DND-41 (cell line): ENCODE measurements around the gene PEX19.
"Not testable (repeated sequence)": the region's sequence is repeated elsewhere in the genome, so short reads cannot be mapped to it uniquely, and the experiment has no call there.

Experiments
- ATAC-seq: fragments of 200-7000 bp; cut with Tn5 transposase; 3 replicates; pipeline ENCODE4 v1.9.1; 2021; ENCODE audit warnings: low read depth; ENCODE audit not compliant: insufficient read depth
- DNase-seq: peaks from one replicate; pipeline ENCODE4 v3.0.0-alpha.2; 2020
- H2AFZ ChIP-seq: 2 replicates; pipeline ENCODE4 v1.6.0; 2012; ENCODE audit warnings: low read depth, low read length
- H3K27ac ChIP-seq: 2 replicates; pipeline ENCODE4 v1.5.1; 2012; ENCODE audit warnings: low read length, inconsistent platforms
- H3K27me3 ChIP-seq: fragments of 200-600 bp; sonication (generic); 2 replicates; pipeline ENCODE4 v1.6.0; 2012; ENCODE audit warnings: low read length, mild to moderate bottlenecking, inconsistent platforms; ENCODE audit not compliant: insufficient read depth, poor library complexity
- H3K36me3 ChIP-seq: 2 replicates; pipeline ENCODE4 v1.5.1; 2012; ENCODE audit warnings: low read length, inconsistent platforms; ENCODE audit not compliant: insufficient read depth
- H3K4me1 ChIP-seq: 2 replicates; pipeline ENCODE4 v1.5.1; 2012; ENCODE audit warnings: mild to moderate bottlenecking, low read length; ENCODE audit not compliant: insufficient read depth
- H3K4me2 ChIP-seq: 2 replicates; pipeline ENCODE4 v1.6.0; 2012; ENCODE audit warnings: mild to moderate bottlenecking, moderate library complexity, low read length, inconsistent platforms; ENCODE audit not compliant: insufficient read depth
- H3K4me3 ChIP-seq, 2 experiments: fragments of 200-600 bp in 1 of 2; shearing (Covaris generic) in 1 of 2; 2 replicates each; pipeline ENCODE4 v1.5.1; 2012 to 2016; ENCODE audit warnings: inconsistent platforms in 2 of 2, low read length in 2 of 2, mild to moderate bottlenecking in 2 of 2, low read depth in 1 of 2, moderate library complexity in 1 of 2
- H3K79me2 ChIP-seq: 2 replicates; pipeline ENCODE4 v1.6.0; 2012; ENCODE audit warnings: low read length, inconsistent platforms; ENCODE audit not compliant: insufficient read depth
- H3K9ac ChIP-seq: 2 replicates; pipeline ENCODE4 v1.6.0; 2012; ENCODE audit warnings: low read depth, mild to moderate bottlenecking, inconsistent platforms, low read length, moderate library complexity
- H3K9me3 ChIP-seq: 2 replicates; pipeline ENCODE4 v1.5.1; 2012; ENCODE audit warnings: low read length, moderate library complexity, mild to moderate bottlenecking, inconsistent platforms; ENCODE audit not compliant: insufficient read depth, severe bottlenecking
- H4K20me1 ChIP-seq: 2 replicates; pipeline ENCODE4 v1.6.0; 2012; ENCODE audit warnings: low read length; ENCODE audit not compliant: insufficient read depth
- CTCF ChIP-seq: IDR thresholded peaks from 2 replicates; pipeline ENCODE4 v1.5.1; 2012; ENCODE audit warnings: borderline replicate concordance, low read length, moderate library complexity, mild to moderate bottlenecking; ENCODE audit not compliant: poor library complexity, severe bottlenecking; ENCODE audit errors: extremely low read depth
- EZH2 ChIP-seq: IDR thresholded peaks from 3 replicates; pipeline ENCODE4 v1.6.1; 2012; ENCODE audit warnings: borderline replicate concordance, low read depth, mild to moderate bottlenecking, moderate library complexity, low read length, inconsistent platforms; ENCODE audit not compliant: severe bottlenecking

PEX19 gene

DNA sequence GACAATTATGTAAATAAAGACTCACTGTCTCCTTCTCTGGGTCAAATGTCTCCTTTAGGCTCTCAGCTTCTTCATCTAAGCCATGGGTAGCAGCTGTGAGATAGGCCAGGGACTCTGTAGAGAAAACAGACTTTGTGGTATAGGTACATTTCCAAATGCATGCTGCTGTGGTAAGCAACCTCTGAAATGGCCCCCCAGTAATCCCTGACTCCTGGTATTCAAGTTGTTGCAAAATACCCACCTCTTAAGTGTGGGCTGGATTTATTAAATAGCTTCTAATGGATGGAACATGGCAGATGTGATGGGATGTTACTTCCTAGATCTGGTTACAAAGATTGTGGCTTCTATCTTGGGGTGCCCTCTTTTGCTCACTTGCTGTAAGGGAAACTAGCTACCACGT, 11.1 kb upstream of the PEX19 start:
- Histone ChIP-seq H3K36me3 (peaks cover 98% of the 10 kb centered on the region), H3K9me3 (no peaks in the 10 kb centered on the region), H3K4me2 (no peak overlapping the region), H3K79me2 (no peaks in the 10 kb centered on the region), H4K20me1 (no peaks in the 10 kb centered on the region), H3K4me1 (no peaks in the 10 kb centered on the region), H3K27me3 (no peaks in the 10 kb centered on the region), H3K27ac (no peak overlapping the region), H3K4me3 (no peak overlapping the region), H2AFZ (no peak overlapping the region), H3K9ac (no peak overlapping the region)
- ATAC-seq (no peak), DNase-seq (no peak)
- no peak for TF ChIP-seq EZH2
- TF ChIP-seq CTCF: no peak

DNA sequence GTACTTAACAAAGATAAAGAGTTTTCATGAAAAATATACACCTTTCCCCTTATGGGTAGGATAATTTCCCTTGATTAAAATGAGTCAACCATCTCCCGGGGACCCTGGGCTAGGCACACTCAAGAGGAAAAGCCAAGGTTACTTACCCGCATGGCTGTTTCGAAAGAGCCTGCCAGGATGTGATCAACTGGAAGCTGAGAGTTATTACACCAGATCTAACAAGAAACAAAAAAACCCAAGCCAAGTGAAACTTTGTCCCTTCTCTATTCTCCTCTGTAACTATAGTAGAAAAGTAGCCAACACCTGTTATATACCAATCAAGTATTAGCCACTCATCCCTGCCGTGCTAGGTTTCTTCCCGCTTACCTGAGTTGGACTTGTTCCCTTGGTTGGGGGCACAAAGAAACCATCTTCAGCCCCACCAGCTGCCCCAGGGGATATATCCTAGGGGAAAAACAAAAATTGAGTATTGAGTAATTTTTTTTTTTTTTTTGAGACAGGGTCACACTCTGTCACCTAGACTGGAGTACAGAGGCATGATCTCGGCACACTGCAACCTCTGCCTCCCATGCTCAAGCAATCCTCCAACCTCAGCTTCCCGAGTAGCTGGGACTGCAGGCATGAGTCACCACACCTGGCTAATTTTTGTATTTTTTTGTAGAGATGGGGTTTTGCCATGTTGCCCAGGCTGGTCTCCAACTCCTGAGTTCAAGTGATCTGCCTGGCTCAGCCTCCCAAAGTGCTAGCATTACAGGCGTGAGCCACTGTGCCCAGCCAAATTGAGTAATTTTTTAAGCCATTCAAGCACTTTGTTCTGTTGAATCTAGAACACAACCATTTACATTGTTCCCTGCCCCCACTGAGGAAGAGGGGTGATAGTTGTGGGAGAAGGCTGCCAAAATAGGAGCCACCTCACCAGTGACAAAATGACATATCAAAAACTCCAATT, 8.4 kb upstream of the PEX19 start:
- Histone ChIP-seq H3K4me3 (no peak overlapping the region), H3K4me2 (no peak overlapping the region), H3K27me3 (no peaks in the 10 kb centered on the region), H3K79me2 (no peaks in the 10 kb centered on the region), H3K27ac (no peak overlapping the region), H3K36me3 (peaks cover 92% of the 10 kb centered on the region), H2AFZ (no peak overlapping the region), H3K9me3 (no peaks in the 10 kb centered on the region), H3K9ac (no peak overlapping the region), H3K4me1 (no peaks in the 10 kb centered on the region), H4K20me1 (no peaks in the 10 kb centered on the region)
- DNase-seq: no peak
- no peak for ATAC-seq
- no peak for TF ChIP-seq EZH2
- no peak for TF ChIP-seq CTCF

- Histone ChIP-seq H3K36me3 (peaks cover 74% of the 10 kb centered on the region), H3K9me3 (no peaks in the 10 kb centered on the region), H3K27ac (no peak overlapping the region), H4K20me1 (no peaks in the 10 kb centered on the region), H3K4me3 (no peak overlapping the region), H2AFZ (no peak overlapping the region), H3K79me2 (no peaks in the 10 kb centered on the region), H3K9ac (no peak overlapping the region), H3K27me3 (no peaks in the 10 kb centered on the region), H3K4me1 (no peaks in the 10 kb centered on the region), H3K4me2 (no peak overlapping the region)
- peak; percentile 70 for DNase-seq
- TF ChIP-seq CTCF: peak; percentile 89
- no peak for TF ChIP-seq EZH2
- peak; percentile 96 for ATAC-seq
Observed at GRCh38 chr1:160291248-160292220, 6.6 kb upstream of the PEX19 start.

GRCh38 chr1:160287769-160288168, 2.8 kb upstream of the PEX19 start:
- ATAC-seq: not testable (repeated sequence)

More at GRCh38 chr1:160287769-160288168, 2.8 kb upstream of the PEX19 start:
- H3K9me3 ChIP-seq, H3K27ac ChIP-seq, H2AFZ ChIP-seq, H3K4me2 ChIP-seq, H4K20me1 ChIP-seq, DNase-seq, H3K4me3 ChIP-seq, H3K27me3 ChIP-seq, H3K9ac ChIP-seq: not testable (repeated sequence)
- Histone ChIP-seq H3K4me1 (peaks cover 26% of the 10 kb centered on the region), H3K36me3 (peaks cover 40% of the 10 kb centered on the region), H3K79me2 (peaks cover 17% of the 10 kb centered on the region)
